ENCODE data around the gene ZNF784.

DNA sequence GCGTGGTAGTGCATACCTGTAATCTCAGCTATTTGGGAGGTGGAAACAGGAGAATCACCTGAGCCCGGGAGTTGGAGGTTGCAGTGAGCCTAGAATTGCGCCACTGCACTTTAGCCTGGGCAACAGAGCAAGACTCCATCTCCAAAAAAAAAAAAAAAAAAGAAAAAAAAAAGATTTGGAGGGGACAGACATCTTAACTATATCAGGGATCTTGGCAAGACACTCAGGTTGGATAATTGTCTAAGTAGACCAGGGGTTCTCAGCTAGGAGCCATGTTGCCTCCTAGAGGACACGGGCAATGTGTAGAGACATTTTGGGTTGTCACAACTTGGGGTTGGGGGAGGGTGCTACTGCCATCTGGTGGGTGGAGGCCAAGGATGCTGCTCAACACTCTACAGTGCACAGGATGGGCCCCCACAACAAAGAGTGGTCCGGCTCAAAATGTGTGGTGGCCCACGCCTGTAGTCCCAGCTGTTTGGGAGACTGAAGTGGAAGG is 14.5 kb upstream of the ZNF784 start:
- no peak for TF ChIP-seq RFX5 (IDR thresholded peaks at IDR 0.05; ENCODE audit: low read depth, low read length)
- TF ChIP-seq, protein P1, sequence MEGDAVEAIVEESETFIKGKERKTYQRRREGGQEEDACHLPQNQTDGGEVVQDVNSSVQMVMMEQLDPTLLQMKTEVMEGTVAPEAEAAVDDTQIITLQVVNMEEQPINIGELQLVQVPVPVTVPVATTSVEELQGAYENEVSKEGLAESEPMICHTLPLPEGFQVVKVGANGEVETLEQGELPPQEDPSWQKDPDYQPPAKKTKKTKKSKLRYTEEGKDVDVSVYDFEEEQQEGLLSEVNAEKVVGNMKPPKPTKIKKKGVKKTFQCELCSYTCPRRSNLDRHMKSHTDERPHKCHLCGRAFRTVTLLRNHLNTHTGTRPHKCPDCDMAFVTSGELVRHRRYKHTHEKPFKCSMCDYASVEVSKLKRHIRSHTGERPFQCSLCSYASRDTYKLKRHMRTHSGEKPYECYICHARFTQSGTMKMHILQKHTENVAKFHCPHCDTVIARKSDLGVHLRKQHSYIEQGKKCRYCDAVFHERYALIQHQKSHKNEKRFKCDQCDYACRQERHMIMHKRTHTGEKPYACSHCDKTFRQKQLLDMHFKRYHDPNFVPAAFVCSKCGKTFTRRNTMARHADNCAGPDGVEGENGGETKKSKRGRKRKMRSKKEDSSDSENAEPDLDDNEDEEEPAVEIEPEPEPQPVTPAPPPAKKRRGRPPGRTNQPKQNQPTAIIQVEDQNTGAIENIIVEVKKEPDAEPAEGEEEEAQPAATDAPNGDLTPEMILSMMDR (IDR thresholded peaks at IDR 0.05 in 2 of 3, conservative IDR thresholded peaks at IDR 0.05 in 1 of 3; ENCODE audit: insufficient read depth in 2 of 3, low read depth in 1 of 3, low read length in 3 of 3) = peak; percentile 73 to 94 (median 77)
- TF ChIP-seq NFXL1 (CRISPR knock-in tag; IDR thresholded peaks at IDR 0.05) = no peak
- 0 out of 4 replicates have a peak, but pooled peaks of 1 of the 2 experiments have one; percentile 35 for TF ChIP-seq RCOR1 (IDR thresholded peaks at IDR 0.05; ENCODE audit: borderline replicate concordance in 1 of 2, low read depth in 2 of 2, low read length in 2 of 2)
- TF ChIP-seq, protein P2, sequence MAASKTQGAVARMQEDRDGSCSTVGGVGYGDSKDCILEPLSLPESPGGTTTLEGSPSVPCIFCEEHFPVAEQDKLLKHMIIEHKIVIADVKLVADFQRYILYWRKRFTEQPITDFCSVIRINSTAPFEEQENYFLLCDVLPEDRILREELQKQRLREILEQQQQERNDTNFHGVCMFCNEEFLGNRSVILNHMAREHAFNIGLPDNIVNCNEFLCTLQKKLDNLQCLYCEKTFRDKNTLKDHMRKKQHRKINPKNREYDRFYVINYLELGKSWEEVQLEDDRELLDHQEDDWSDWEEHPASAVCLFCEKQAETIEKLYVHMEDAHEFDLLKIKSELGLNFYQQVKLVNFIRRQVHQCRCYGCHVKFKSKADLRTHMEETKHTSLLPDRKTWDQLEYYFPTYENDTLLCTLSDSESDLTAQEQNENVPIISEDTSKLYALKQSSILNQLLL (CRISPR knock-in tag; IDR thresholded peaks at IDR 0.05; ENCODE audit: borderline replicate concordance) = no peak
- no peak for TF ChIP-seq HLTF (IDR thresholded peaks at IDR 0.05)
- TF ChIP-seq, protein P3, sequence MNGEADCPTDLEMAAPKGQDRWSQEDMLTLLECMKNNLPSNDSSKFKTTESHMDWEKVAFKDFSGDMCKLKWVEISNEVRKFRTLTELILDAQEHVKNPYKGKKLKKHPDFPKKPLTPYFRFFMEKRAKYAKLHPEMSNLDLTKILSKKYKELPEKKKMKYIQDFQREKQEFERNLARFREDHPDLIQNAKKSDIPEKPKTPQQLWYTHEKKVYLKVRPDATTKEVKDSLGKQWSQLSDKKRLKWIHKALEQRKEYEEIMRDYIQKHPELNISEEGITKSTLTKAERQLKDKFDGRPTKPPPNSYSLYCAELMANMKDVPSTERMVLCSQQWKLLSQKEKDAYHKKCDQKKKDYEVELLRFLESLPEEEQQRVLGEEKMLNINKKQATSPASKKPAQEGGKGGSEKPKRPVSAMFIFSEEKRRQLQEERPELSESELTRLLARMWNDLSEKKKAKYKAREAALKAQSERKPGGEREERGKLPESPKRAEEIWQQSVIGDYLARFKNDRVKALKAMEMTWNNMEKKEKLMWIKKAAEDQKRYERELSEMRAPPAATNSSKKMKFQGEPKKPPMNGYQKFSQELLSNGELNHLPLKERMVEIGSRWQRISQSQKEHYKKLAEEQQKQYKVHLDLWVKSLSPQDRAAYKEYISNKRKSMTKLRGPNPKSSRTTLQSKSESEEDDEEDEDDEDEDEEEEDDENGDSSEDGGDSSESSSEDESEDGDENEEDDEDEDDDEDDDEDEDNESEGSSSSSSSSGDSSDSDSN (IDR thresholded peaks at IDR 0.05; ENCODE audit: borderline replicate concordance in 1 of 2, low read depth in 2 of 2, low read length in 2 of 2) = no peak
- TF ChIP-seq ILF3 (IDR thresholded peaks at IDR 0.05; ENCODE audit: borderline replicate concordance) = no peak

Measured in K562 (cell line).